ENCODE data around the gene LRRC8D. TPM values are rescaled to one million over a fixed set of nuclear protein-coding genes. Genes with fewer than 3 reads are reported as not detected.
"Not testable (repeated sequence)": the region's sequence is repeated elsewhere in the genome, so short reads cannot be mapped to it uniquely, and the experiment has no call there.

The LRRC8D gene
- total RNA-seq, 2 donors from 2014 or later = 9.0 to 10.9 TPM

DNA sequence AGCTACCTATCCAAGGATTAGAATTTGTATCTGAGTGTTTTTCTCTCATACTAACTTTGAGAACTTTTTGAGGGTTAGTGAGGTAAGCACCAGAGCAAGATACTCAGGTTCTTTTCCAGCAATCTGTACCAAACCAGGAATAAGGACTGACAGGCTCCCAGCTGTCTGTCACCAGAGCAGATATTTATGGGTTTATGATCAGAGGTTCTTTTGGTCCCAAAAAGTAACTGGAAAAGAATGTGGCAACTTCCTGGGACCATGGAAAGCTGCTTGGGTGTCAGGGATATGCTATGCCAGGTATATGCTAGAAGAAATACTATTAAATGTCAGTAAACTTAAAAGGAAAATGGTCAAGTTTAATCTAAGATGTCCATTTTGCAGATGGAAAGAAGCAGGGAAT is 98.3 kb downstream of the LRRC8D start:
- H3K9me3 ChIP-seq = no peaks in the 10 kb centered on the region
- H3K27me3 ChIP-seq = no peaks in the 10 kb centered on the region
- no peak for DNase-seq (ENCODE audit: low spot score)
- H3K4me1 ChIP-seq = peaks cover 0 to 14% of the 10 kb centered on the region in 2 donors
- TF ChIP-seq, protein P1, sequence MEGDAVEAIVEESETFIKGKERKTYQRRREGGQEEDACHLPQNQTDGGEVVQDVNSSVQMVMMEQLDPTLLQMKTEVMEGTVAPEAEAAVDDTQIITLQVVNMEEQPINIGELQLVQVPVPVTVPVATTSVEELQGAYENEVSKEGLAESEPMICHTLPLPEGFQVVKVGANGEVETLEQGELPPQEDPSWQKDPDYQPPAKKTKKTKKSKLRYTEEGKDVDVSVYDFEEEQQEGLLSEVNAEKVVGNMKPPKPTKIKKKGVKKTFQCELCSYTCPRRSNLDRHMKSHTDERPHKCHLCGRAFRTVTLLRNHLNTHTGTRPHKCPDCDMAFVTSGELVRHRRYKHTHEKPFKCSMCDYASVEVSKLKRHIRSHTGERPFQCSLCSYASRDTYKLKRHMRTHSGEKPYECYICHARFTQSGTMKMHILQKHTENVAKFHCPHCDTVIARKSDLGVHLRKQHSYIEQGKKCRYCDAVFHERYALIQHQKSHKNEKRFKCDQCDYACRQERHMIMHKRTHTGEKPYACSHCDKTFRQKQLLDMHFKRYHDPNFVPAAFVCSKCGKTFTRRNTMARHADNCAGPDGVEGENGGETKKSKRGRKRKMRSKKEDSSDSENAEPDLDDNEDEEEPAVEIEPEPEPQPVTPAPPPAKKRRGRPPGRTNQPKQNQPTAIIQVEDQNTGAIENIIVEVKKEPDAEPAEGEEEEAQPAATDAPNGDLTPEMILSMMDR (IDR thresholded peaks at IDR 0.05) = no peak
- no peak overlapping the region for H3K27ac ChIP-seq
- no peaks in the 10 kb centered on the region for H3K36me3 ChIP-seq
- no peak overlapping the region for H3K4me3 ChIP-seq

DNA sequence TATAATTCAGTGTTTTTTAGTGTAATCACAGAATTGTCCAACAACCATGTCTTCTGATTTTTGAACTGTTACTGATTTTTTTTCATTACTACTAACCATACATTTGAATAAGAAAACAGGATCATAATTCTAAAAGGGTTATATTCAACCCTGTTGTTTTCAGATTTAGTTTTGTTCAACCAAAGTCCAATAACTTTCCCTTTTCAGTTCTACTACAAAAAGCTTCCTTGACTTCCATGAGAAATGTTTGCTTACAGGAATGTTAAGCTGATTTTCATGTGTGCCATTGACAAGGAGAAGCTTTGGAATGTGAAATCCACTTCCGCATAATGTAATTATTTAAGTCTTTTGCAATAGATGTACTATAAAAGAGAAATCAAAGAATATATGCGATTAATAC is 102.1 kb downstream of the LRRC8D start:
- H3K4me3 ChIP-seq = no peak overlapping the region
- TF ChIP-seq, protein P1 (IDR thresholded peaks at IDR 0.05) = no peak
- H3K36me3 ChIP-seq = no peaks in the 10 kb centered on the region
- no peak for DNase-seq (ENCODE audit: low spot score)
- no peaks in the 10 kb centered on the region for H3K9me3 ChIP-seq
- peaks cover 0 to 14% of the 10 kb centered on the region in 2 donors for H3K4me1 ChIP-seq
- H3K27me3 ChIP-seq = no peaks in the 10 kb centered on the region
- no peak overlapping the region for H3K27ac ChIP-seq

GRCh38 chr1:89923517-89923916 is 102.7 kb downstream of the LRRC8D start:
- no peaks in the 10 kb centered on the region for H3K9me3 ChIP-seq
- peaks cover 0 to 10% of the 10 kb centered on the region in 2 donors for H3K4me1 ChIP-seq
- no peak overlapping the region for H3K4me3 ChIP-seq
- DNase-seq (ENCODE audit: low spot score) = no peak
- H3K27ac ChIP-seq = no peak overlapping the region
- TF ChIP-seq, protein P1 (IDR thresholded peaks at IDR 0.05) = no peak
- no peaks in the 10 kb centered on the region for H3K36me3 ChIP-seq
- no peaks in the 10 kb centered on the region for H3K27me3 ChIP-seq

DNA sequence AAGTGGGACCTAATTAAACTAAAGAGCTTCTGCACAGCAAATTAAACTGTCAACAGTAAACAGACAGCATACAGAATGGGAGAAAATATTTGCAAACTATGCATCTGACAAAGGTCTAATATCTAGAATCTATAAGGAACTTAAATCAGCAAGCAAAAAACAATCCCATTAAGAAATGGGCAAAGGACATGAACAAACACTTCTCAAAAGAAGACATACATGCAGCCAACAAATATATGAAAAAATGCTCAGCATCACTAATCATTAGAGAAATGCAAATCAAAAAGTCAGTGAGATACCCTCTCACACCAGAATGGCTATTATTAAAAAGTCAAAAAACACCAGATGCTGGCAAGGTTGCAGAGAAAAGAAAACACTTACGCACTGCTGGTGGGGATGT is 103.2 kb downstream of the LRRC8D start:
- H3K27ac ChIP-seq; H3K27me3 ChIP-seq; H3K36me3 ChIP-seq; DNase-seq (ENCODE audit: low spot score); H3K4me1 ChIP-seq; H3K4me3 ChIP-seq; H3K9me3 ChIP-seq: not testable (repeated sequence)

- DNase-seq (ENCODE audit: low spot score) = no peak
- H3K27ac ChIP-seq = no peak overlapping the region
- H3K4me1 ChIP-seq = no peaks in the 10 kb centered on the region
- H3K4me3 ChIP-seq = no peak overlapping the region
- H3K9me3 ChIP-seq = no peaks in the 10 kb centered on the region
- no peaks in the 10 kb centered on the region for H3K27me3 ChIP-seq
- TF ChIP-seq, protein P1 (IDR thresholded peaks at IDR 0.05) = no peak
- no peaks in the 10 kb centered on the region for H3K36me3 ChIP-seq
Measured at GRCh38 chr1:89927049-89927448, 106.2 kb downstream of the LRRC8D start.

- no peaks in the 10 kb centered on the region for H3K36me3 ChIP-seq
- H3K4me3 ChIP-seq = no peak overlapping the region
- TF ChIP-seq, protein P1 (IDR thresholded peaks at IDR 0.05) = no peak
- H3K27ac ChIP-seq = no peak overlapping the region
- no peaks in the 10 kb centered on the region for H3K9me3 ChIP-seq
- no peaks in the 10 kb centered on the region for H3K27me3 ChIP-seq
- no peaks in the 10 kb centered on the region for H3K4me1 ChIP-seq
- no peak for DNase-seq (ENCODE audit: low spot score)
Measured at GRCh38 chr1:89927478-89927877, 106.6 kb downstream of the LRRC8D start.
